ENCODE measurements around the gene KIF5C. TPM values are rescaled to one million over a fixed set of nuclear protein-coding genes. Genes with fewer than 3 reads are reported as not detected.

Gene KIF5C
- total RNA-seq, 1 donor from 2014 or later: 63.3 TPM

DNA sequence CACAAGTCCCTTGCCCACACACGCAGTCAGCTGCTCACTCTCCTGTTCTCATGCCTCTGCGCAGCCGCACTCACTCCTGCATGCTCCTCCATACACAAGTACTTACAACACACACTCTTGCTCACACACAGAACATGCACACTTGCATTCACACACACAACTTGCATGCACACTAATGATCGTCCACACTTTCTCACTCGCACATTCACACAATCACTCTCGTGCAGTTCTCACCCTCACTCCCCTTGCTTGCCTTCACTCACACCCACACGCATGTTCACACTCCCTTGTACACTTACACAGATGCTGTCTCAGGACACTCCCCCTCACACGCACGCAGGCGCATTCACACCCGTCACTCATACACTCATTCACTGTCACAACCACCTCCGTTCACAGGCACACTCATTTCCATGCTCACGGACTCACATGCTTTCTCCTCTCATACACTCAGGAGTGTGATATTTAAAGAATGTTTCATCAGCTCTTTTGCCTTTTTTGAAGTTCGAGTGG, 127.4 kb downstream of the KIF5C start:
- no peaks in the 10 kb centered on the region for H3K9me3 Mint-ChIP-seq
- H3K27me3 Mint-ChIP-seq (ENCODE audit: low read depth): no peaks in the 10 kb centered on the region
- TF ChIP-seq, protein P1, sequence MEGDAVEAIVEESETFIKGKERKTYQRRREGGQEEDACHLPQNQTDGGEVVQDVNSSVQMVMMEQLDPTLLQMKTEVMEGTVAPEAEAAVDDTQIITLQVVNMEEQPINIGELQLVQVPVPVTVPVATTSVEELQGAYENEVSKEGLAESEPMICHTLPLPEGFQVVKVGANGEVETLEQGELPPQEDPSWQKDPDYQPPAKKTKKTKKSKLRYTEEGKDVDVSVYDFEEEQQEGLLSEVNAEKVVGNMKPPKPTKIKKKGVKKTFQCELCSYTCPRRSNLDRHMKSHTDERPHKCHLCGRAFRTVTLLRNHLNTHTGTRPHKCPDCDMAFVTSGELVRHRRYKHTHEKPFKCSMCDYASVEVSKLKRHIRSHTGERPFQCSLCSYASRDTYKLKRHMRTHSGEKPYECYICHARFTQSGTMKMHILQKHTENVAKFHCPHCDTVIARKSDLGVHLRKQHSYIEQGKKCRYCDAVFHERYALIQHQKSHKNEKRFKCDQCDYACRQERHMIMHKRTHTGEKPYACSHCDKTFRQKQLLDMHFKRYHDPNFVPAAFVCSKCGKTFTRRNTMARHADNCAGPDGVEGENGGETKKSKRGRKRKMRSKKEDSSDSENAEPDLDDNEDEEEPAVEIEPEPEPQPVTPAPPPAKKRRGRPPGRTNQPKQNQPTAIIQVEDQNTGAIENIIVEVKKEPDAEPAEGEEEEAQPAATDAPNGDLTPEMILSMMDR (conservative IDR thresholded peaks at IDR 0.05): no peak
- DNase-seq (ENCODE audit: low read depth, low spot score): no peak
- H3K4me1 Mint-ChIP-seq: peaks cover 23% of the 10 kb centered on the region
- H3K4me3 Mint-ChIP-seq: no peak overlapping the region
- H3K36me3 Mint-ChIP-seq (ENCODE audit: low read depth): peaks cover 42% of the 10 kb centered on the region
- no peak overlapping the region for H3K27ac Mint-ChIP-seq (ENCODE audit: unreplicated experiment)

DNA sequence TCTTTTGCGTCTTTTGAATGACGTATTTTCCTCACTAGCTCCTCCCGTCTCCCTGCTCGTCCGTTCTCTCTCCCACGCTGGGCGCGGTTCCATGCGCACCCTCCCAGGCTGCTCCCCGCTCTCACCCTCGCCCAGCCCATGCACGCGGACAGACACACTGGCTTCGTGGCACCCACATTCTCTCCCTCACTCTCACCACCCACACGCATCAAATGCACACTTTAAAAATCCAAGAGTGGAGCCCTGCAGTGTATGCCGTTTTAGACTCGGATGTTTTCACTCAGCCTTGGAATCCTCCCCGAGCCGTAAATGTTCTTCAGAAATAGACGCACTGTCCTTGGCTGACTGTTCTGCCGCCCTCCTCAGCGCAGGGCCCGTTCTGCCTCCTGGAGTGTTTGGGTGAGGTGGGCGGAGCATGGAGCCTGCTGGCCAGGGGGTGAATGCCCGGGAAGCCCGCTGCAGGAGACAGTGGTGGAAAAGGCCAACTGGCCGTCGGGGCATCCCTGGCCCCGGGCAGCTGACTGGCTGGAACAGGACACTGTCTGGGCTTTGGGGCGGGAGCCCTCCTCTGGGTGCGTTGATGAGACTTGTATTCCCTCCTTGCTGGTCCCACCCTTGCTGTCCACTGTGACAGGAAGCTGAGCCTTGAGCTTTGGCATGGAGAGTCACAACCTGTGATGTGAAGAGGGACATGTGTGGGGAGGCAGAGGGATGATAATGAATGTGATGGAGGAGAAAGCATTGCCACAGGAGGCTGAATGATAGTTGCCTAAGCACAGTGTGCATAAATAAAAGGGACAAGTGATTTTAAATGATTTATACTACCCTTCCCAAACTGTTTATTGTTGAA, 128.1 kb downstream of the KIF5C start:
- peaks cover 39% of the 10 kb centered on the region for H3K36me3 Mint-ChIP-seq (ENCODE audit: low read depth)
- no peak overlapping the region for H3K27ac Mint-ChIP-seq (ENCODE audit: unreplicated experiment)
- H3K4me3 Mint-ChIP-seq: no peak overlapping the region
- no peaks in the 10 kb centered on the region for H3K27me3 Mint-ChIP-seq (ENCODE audit: low read depth)
- H3K4me1 Mint-ChIP-seq: peaks cover 17% of the 10 kb centered on the region
- TF ChIP-seq, protein P1 (conservative IDR thresholded peaks at IDR 0.05): no peak
- H3K9me3 Mint-ChIP-seq: no peaks in the 10 kb centered on the region
- DNase-seq (ENCODE audit: low read depth, low spot score): no peak

DNA sequence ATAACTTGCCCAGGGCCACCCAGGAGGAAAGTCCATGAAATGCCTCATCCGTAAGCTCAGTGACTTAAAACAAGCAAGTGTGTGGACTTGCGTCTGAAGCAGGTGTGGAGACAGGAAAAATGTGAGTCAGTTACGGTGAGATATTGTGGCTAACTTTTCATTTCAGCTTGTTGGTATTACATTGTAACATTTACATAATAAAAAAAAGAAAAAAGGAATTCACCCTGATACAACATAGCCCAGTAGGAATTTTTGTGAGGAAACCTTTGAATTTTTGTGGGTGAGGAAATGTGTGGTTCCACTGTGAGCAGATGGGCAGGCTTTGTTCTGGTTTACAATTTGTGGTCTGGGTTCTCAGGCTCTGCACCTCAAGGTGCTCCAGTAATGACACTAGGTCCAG, 129.8 kb downstream of the KIF5C start:
- Mint-ChIP-seq H3K4me1 (peaks cover 4% of the 10 kb centered on the region), H3K36me3 (ENCODE audit: low read depth) (peaks cover 46% of the 10 kb centered on the region), H3K9me3 (no peaks in the 10 kb centered on the region), H3K27me3 (ENCODE audit: low read depth) (no peaks in the 10 kb centered on the region), H3K27ac (ENCODE audit: unreplicated experiment) (no peak overlapping the region), H3K4me3 (no peak overlapping the region)
- no peak for DNase-seq (ENCODE audit: low read depth, low spot score)
- TF ChIP-seq, protein P1 (conservative IDR thresholded peaks at IDR 0.05): no peak

DNA sequence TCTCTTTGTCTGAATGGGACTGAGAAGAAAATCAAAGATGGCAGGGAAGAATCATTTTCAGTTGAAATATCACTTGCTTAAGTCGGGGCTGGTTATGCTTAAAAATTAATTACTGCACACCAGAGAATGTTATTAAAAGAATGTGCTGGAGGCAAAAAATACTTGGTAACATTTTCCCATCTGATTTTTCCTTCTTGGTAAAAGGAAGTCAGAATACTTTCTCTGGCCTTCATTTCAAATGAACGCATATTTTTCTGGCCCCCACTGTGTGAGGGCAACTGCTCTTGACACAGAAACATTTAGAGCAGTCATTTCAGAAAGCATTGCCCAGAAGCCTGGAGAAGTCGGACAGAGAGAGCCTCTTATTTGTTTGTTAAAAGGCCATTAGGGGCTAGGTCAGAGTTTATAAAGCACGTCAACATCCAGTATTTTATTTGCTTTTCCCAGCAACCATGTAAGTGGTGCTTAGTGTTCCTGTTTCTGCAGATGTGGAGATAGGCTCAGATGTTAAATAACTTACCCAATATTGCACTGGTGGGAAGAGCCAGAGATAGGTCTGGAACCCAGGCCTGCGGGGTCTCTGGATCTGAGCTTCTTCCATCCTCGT, 130.5 kb downstream of the KIF5C start:
- Mint-ChIP-seq H3K27me3 (ENCODE audit: low read depth) (no peaks in the 10 kb centered on the region), H3K9me3 (no peaks in the 10 kb centered on the region), H3K4me3 (no peak overlapping the region), H3K27ac (ENCODE audit: unreplicated experiment) (no peak overlapping the region), H3K36me3 (ENCODE audit: low read depth) (peaks cover 44% of the 10 kb centered on the region), H3K4me1 (peaks cover 4% of the 10 kb centered on the region)
- TF ChIP-seq, protein P1 (conservative IDR thresholded peaks at IDR 0.05): no peak
- DNase-seq (ENCODE audit: low read depth, low spot score): no peak

DNA sequence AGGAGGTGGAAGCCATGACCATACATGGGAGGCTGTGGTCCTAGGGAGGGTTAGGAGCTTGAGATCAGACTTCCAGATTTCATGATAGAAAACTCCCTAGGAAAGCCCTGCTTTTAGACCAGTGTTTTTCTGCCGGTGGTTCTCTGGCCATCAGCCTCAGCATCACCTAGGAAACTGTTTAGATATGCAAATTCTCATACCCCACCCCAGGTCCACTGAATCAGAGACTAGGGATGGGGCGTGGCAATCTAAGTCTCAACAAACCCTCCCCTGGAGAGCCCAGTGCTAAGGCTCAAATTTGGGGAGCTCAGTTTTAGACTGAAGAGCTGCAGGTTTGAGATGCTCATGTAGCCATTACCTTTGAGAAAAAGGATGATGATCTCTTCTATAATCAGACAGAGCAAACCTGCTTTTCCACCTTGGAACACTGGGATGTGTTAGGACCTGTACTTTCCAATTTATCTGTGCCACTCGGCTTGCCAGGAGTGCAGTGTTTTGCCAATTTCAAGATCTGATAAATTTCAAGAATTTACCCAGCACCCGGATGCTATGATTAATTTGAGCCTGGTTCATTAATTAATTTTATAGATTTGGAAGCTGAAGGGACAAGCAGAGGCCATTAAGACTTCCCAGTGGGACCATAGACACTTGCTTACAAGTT, 132.0 kb downstream of the KIF5C start:
- no peak overlapping the region for H3K27ac Mint-ChIP-seq (ENCODE audit: unreplicated experiment)
- TF ChIP-seq, protein P1 (conservative IDR thresholded peaks at IDR 0.05): no peak
- H3K4me1 Mint-ChIP-seq: peaks cover 4% of the 10 kb centered on the region
- H3K4me3 Mint-ChIP-seq: no peak overlapping the region
- DNase-seq (ENCODE audit: low read depth, low spot score): no peak
- no peaks in the 10 kb centered on the region for H3K9me3 Mint-ChIP-seq
- H3K27me3 Mint-ChIP-seq (ENCODE audit: low read depth): no peaks in the 10 kb centered on the region
- H3K36me3 Mint-ChIP-seq (ENCODE audit: low read depth): peaks cover 37% of the 10 kb centered on the region

Measured in neural crest cell (in vitro differentiated cells).